Measurements from ENCODE around the gene INPP5A.
"Not testable (repeated sequence)": the region's sequence is repeated elsewhere in the genome, so short reads cannot be mapped to it uniquely, and the experiment has no call there.

INPP5A gene

GRCh38 chr10:132564690-132565089 is 27.1 kb downstream of the INPP5A start:
- no peak for DNase-seq (ENCODE audit: low read depth)

GRCh38 chr10:132565516-132566209 is 28.1 kb downstream of the INPP5A start:
- no peak for DNase-seq (ENCODE audit: low read depth)

- no peak for DNase-seq (ENCODE audit: low read depth)
Observed at GRCh38 chr10:132566892-132567291, 29.3 kb downstream of the INPP5A start.

DNA sequence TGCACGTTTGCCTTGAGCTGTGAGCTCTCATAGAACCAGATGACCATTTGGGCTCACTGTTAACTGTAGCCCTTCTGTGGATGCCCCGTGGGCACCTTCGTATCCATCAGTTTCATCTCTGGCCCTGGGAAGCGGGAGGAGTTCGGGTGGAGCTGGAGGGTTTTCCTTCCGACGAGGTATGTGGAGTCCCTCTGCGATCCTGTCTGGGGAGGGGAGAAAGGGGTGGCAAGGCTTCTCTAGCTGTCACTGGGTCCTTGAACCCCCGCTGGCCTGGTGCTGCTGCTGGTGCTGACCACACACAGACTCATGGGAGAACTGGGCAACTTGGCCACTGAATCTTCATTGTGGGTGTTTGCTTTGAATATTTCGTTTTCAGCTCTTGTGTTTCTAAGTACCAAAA is 32.7 kb downstream of the INPP5A start:
- no peak for DNase-seq (ENCODE audit: low read depth)

GRCh38 chr10:132570771-132571649 is 33.4 kb downstream of the INPP5A start:
- DNase-seq (ENCODE audit: low read depth) = no peak

GRCh38 chr10:132571650-132572544 is 34.3 kb downstream of the INPP5A start:
- DNase-seq (ENCODE audit: low read depth) = peak; percentile 78

- no peak for DNase-seq (ENCODE audit: low read depth)
Observed at GRCh38 chr10:132572545-132572937, 35.0 kb downstream of the INPP5A start.

DNA sequence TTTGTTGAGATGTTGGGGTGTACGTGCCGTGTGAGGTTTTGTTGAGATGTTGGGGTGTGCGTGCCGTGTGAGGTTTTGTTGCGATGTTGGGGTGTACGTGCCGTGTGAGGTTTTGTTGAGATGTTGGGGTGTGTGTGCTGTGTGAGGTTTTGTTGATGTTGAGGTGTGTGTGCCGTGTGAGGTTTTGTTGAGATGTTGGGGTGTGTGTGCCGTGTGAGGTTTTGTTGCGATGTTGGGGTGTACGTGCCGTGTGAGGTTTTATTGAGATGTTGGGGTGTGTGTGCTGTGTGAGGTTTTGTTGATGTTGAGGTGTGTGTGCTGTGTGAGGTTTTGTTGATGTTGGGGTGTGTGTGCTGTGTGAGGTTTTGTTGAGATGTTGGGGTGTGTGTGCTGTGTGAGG is 35.4 kb downstream of the INPP5A start:
- not testable (repeated sequence) for DNase-seq (ENCODE audit: low read depth)

DNA sequence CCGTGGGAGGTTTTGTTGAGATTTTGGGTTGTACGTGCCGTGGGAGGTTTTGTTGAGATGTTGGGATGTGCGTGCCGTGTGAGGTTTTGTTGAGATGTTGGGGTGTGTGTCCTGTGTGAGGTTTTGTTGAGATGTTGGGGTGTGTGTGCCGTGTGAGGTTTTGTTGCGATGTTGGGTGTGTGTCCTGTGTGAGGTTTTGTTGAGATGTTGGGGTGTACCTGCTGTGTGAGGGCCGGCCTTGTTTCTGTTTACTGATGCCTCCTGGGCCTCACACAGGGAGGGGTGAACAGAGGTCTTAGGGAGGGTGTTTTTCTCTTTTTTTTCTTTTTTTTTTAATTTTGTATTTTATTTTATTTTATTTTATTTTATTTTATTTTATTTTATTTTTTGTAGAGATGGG is 36.7 kb downstream of the INPP5A start:
- no peak for DNase-seq (ENCODE audit: low read depth)

- DNase-seq (ENCODE audit: low read depth) = no peak
Observed at GRCh38 chr10:132574783-132575319, 37.3 kb downstream of the INPP5A start.

DNA sequence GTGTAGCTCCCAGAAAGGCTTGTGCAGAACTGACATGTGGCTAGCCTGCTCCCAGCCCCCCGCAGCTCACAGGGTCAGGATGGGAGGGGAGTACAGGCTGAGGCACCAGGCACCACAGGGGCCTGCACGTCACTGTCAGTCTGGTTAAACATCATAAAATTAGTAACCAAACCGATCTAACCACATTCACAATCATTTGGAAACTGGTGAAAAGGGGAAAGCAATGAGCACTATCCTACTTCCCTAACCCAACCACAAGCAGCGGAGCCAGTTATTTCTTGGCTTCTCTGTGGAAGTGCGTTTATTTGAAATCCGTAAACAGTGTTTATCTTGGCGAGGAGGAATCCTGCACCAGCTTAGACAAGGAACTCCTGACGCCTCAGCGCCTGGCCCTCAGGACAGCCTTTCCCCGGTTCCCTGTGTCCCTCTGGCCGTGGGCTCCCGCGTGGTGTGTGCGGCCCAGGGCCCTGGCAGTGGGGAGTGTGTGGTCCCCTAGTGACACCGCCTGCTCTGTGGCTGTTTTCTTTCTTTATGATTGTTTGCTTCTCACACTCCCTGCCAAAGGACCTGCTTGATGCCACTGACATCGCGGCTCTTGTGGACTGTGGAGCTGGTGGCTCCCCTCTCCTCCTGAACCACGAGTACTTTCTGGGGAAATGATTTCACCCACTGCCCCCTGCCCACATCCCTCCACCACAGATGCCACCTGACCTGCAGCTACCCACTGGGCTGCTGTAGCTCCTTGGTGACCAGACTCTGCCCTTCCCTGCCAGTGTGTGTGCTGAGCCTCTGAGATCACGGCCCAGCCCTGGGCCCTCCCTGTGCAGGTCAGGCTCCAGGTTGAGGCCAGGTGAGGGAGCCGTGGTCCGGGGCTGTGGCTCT is 38.0 kb downstream of the INPP5A start:
- DNase-seq (ENCODE audit: low read depth) = no peak

DNA sequence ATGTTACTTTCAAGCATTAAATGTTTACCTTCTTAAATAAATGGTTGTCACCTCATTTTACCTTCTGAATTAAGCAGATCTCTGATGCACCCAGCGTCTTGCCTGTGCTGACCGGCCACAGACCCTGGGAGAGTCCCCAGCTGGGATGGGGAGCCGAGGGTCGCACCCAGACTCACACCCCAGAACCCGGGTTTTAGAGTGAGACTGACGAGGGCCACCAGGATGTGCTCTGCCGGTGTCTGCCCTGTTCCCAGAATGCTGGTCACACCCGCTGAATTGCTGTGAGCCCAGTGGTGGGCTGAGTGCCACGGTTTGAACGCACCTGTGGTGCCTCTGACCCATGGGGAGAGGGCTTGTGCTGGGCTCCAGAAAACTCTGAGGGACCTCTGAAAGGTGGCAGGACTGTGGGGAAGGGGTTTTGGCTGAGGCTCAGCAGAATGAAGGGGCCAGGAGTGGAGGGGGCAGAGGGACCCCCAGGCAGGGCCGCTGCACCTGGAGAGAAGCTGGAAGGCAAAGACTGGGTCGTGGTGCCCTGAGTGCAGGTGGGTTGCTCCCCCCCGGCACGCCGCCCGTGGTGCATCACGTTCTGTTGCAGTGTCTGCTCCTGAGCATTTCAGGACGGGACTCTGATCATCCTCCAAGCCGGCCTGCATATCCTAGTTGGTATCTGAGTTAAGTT is 39.2 kb downstream of the INPP5A start:
- DNase-seq (ENCODE audit: low read depth) = no peak

- no peak for DNase-seq (ENCODE audit: low read depth)
Observed at GRCh38 chr10:132577350-132578003, 39.9 kb downstream of the INPP5A start.

GRCh38 chr10:132578287-132578951 is 40.8 kb downstream of the INPP5A start:
- DNase-seq (ENCODE audit: low read depth) = no peak

GRCh38 chr10:132579027-132579859 is 41.7 kb downstream of the INPP5A start:
- DNase-seq (ENCODE audit: low read depth) = no peak

GRCh38 chr10:132580143-132580542 is 42.6 kb downstream of the INPP5A start:
- DNase-seq (ENCODE audit: low read depth) = no peak

DNA sequence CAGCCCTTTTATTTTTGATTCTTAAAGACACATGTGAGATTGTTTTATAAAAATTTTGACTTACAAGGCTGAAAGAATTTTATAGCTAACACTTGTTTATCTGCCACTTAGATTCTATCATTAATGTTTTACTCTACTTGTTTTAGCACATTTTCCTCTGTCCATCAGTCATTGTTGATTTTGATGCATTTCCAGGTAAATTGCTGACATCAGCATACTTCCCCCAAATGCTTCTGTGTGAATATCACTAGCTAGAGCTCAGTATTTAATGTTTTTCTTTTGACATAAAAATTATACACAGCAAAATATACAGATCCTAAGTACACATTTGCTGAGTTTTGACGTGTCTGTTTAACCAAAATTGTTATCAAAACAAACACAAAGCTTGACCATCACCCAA is 43.0 kb downstream of the INPP5A start:
- no peak for DNase-seq (ENCODE audit: low read depth)

- no peak for DNase-seq (ENCODE audit: low read depth)
Observed at GRCh38 chr10:132582137-132582536, 44.5 kb downstream of the INPP5A start.

Measured in HS-5 (cell line).